ENCODE results near the gene PLCD3. TPM values are rescaled to one million over a fixed set of nuclear protein-coding genes. Genes with fewer than 3 reads are reported as not detected.

Gene PLCD3
- polyA plus RNA-seq, 1 of the 3 experiments (the other 2 are of a cell fraction): 59.7 TPM

- no peak for TF ChIP-seq SIN3A (IDR thresholded peaks at IDR 0.05; ENCODE audit: borderline replicate concordance, low read depth, low read length)
- no peak for TF ChIP-seq RFX5 (IDR thresholded peaks at IDR 0.05; ENCODE audit: low read length)
- TF ChIP-seq TCF12 (IDR thresholded peaks at IDR 0.05): no peak
- TF ChIP-seq NFIC (IDR thresholded peaks at IDR 0.05; ENCODE audit: borderline replicate concordance): no peak
- TF ChIP-seq REST (IDR thresholded peaks at IDR 0.05; ENCODE audit: low read depth, low read length): no peak
- no peak for TF ChIP-seq PBX3 (IDR thresholded peaks at IDR 0.05)
- TF ChIP-seq EP300 (IDR thresholded peaks at IDR 0.05; ENCODE audit: borderline replicate concordance in 1 of 2, low read depth in 1 of 2, low read length in 1 of 2): no peak
- TF ChIP-seq MEF2A (IDR thresholded peaks at IDR 0.05; ENCODE audit: borderline replicate concordance, low read depth): no peak
- Histone ChIP-seq H3K9me2 (no peaks in the 10 kb centered on the region), H3K9ac (no peak overlapping the region), H2AFZ (ENCODE audit: low read depth) (no peak overlapping the region), H3K4me1 (ENCODE audit: control insufficient read depth in 1 of 2, insufficient read depth in 2 of 2, low read depth in 1 of 2, low read length in 1 of 2) (peaks cover 2 to 3% of the 10 kb centered on the region in 2 experiments; a peak in 2 of 4 replicates), H3K27ac (ENCODE audit: low read depth in 2 of 2, low read length in 1 of 2) (peak overlapping the region in 1 of 2 experiments; percentile 33; a peak in 1 of 4 replicates), H3K27me3 (ENCODE audit: insufficient read depth) (no peaks in the 10 kb centered on the region), H3K79me2 (ENCODE audit: insufficient read depth) (peaks cover 99% of the 10 kb centered on the region), H3K36me3 (replicated peaks in 1 of 2; ENCODE audit: control insufficient read depth in 1 of 2, insufficient read depth in 2 of 2, low read length in 1 of 2) (peaks cover 9 to 29% of the 10 kb centered on the region in 2 experiments), H3K4me3 (ENCODE audit: low read depth in 2 of 2, low read length in 1 of 2) (no peak overlapping the region), H3K4me2 (no peak overlapping the region), H3K9me3 (no peaks in the 10 kb centered on the region), H3F3A (replicated peaks; ENCODE audit: insufficient read depth) (peaks cover 7% of the 10 kb centered on the region), H4K20me1 (ENCODE audit: insufficient read depth) (peaks cover 11% of the 10 kb centered on the region; the same call in 1 of the 2 replicates)
- DNase-seq: no peak
- CTCF ChIA-PET: interaction anchor here (1.2 to 1.6 kb wide), 2 partner anchors 28 to 62 kb away, joined by 4 to 5 read pairs; no protein-coding TSS in a partner anchor
- POLR2A ChIA-PET: no interaction called here
- WGBS (ENCODE audit: low lambda C conversion rate): 62% methylated on average over 2 of the region's 2 CpGs
Measured at GRCh38 chr17:45070809-45071208, 61.5 kb downstream of the PLCD3 start.

- DNase-seq: no peak
- Histone ChIP-seq H3K9me2 (no peaks in the 10 kb centered on the region), H2AFZ (ENCODE audit: low read depth) (no peak overlapping the region), H3K36me3 (replicated peaks in 1 of 2; ENCODE audit: control insufficient read depth in 1 of 2, insufficient read depth in 2 of 2, low read length in 1 of 2) (peaks cover 9 to 29% of the 10 kb centered on the region in 2 experiments), H4K20me1 (ENCODE audit: insufficient read depth) (peaks cover 7% of the 10 kb centered on the region; the same call in 1 of the 2 replicates), H3K9ac (no peak overlapping the region), H3K27me3 (ENCODE audit: insufficient read depth) (no peaks in the 10 kb centered on the region), H3F3A (replicated peaks; ENCODE audit: insufficient read depth) (peaks cover 7% of the 10 kb centered on the region), H3K27ac (ENCODE audit: low read depth in 2 of 2, low read length in 1 of 2) (0 out of 4 replicates have a peak overlapping the region, but pooled peaks of 1 of the 2 experiments have one; percentile 33), H3K79me2 (ENCODE audit: insufficient read depth) (peaks cover 99% of the 10 kb centered on the region), H3K4me2 (no peak overlapping the region), H3K9me3 (no peaks in the 10 kb centered on the region), H3K4me3 (ENCODE audit: low read depth in 2 of 2, low read length in 1 of 2) (no peak overlapping the region), H3K4me1 (ENCODE audit: control insufficient read depth in 1 of 2, insufficient read depth in 2 of 2, low read depth in 1 of 2, low read length in 1 of 2) (peaks cover 2 to 3% of the 10 kb centered on the region in 2 experiments; a peak in 1 of 4 replicates)
- CTCF ChIA-PET: interaction anchor here (1.0 to 1.2 kb wide), 2 partner anchors 25 to 29 kb away, joined by 3 to 5 read pairs; no protein-coding TSS in a partner anchor
- WGBS (ENCODE audit: low lambda C conversion rate): 93% methylated on average over 8 of the region's 8 CpGs
- POLR2A ChIA-PET: no interaction called here
- no peak for TF ChIP-seq FOXM1 (IDR thresholded peaks at IDR 0.05; ENCODE audit: low read depth)
- no peak for TF ChIP-seq TEAD4 (IDR thresholded peaks at IDR 0.05; ENCODE audit: borderline replicate concordance, insufficient read depth)
- no peak for TF ChIP-seq TAF1 (IDR thresholded peaks at IDR 0.05; ENCODE audit: borderline replicate concordance, low read depth, low read length)
- no peak for TF ChIP-seq FOSL2 (IDR thresholded peaks at IDR 0.05; ENCODE audit: borderline replicate concordance, low read depth)
- TF ChIP-seq EZH2phosphoT487 (IDR thresholded peaks at IDR 0.05; ENCODE audit: borderline replicate concordance, low read depth): no peak
- no peak for TF ChIP-seq NFIC (IDR thresholded peaks at IDR 0.05; ENCODE audit: borderline replicate concordance)
- TF ChIP-seq FOXJ3 (CRISPR knock-in tag; IDR thresholded peaks at IDR 0.05): no peak
- no peak for TF ChIP-seq RCOR1 (IDR thresholded peaks at IDR 0.05; ENCODE audit: low read length)
- TF ChIP-seq TCF12 (IDR thresholded peaks at IDR 0.05): no peak
- no peak for TF ChIP-seq MAX (IDR thresholded peaks at IDR 0.05; ENCODE audit: low read depth)
- no peak for TF ChIP-seq MEF2A (IDR thresholded peaks at IDR 0.05; ENCODE audit: borderline replicate concordance, low read depth)
- TF ChIP-seq USF1 (IDR thresholded peaks at IDR 0.05; ENCODE audit: borderline replicate concordance, low read depth): no peak
- no peak for TF ChIP-seq REST (IDR thresholded peaks at IDR 0.05; ENCODE audit: low read depth, low read length)
Measured at GRCh38 chr17:45070001-45070400, 62.3 kb downstream of the PLCD3 start.
